Measurements from ENCODE around the gene ABCC4. TPM values are rescaled to one million over a fixed set of nuclear protein-coding genes. Genes with fewer than 3 reads are reported as not detected.
"Not testable (repeated sequence)": the region's sequence is repeated elsewhere in the genome, so short reads cannot be mapped to it uniquely, and the experiment has no call there.

Gene ABCC4
- total RNA-seq, 1 experiment from 2014 or later: 26.3 TPM

GRCh38 chr13:95275322-95276036 lies 25.8 kb downstream of the ABCC4 start:
- DNase-seq (ENCODE audit: low read depth, low spot score) (no peak), ATAC-seq (no peak)
- Histone ChIP-seq H3K27ac (ENCODE audit: low read depth, low read length) (no peak overlapping the region), H2AFZ (ENCODE audit: low read depth, low read length, poor library complexity, severe bottlenecking) (no peak overlapping the region), H3K4me2 (ENCODE audit: low read length) (no peak overlapping the region), H3K27me3 (ENCODE audit: insufficient read depth, low read length) (no peaks in the 10 kb centered on the region), H3K36me3 (ENCODE audit: control insufficient read depth in 1 of 2, insufficient read depth in 2 of 2, low read length in 2 of 2) (no peaks in the 10 kb centered on the region), H3K4me3 (replicated peaks in 1 of 2; ENCODE audit: low read depth in 1 of 2, low read length in 2 of 2) (no peak overlapping the region), H3K9me3 (ENCODE audit: control insufficient read depth in 1 of 2, insufficient read depth in 1 of 2, low read depth in 1 of 2, low read length in 2 of 2) (no peaks in the 10 kb centered on the region), H3K9ac (ENCODE audit: low read length) (no peak overlapping the region), H3K4me1 (ENCODE audit: control insufficient read depth in 1 of 2, insufficient read depth in 2 of 2, low read length in 2 of 2) (peaks cover under 1 to 12% of the 10 kb centered on the region in 2 experiments; a peak in 3 of 4 replicates), H3K9me2 (ENCODE audit: insufficient read depth) (no peaks in the 10 kb centered on the region), H3K79me2 (ENCODE audit: insufficient read depth, low read length) (peaks cover 94% of the 10 kb centered on the region), H4K20me1 (ENCODE audit: insufficient read depth) (peaks cover 5% of the 10 kb centered on the region; the same call in 1 of the 2 replicates)
- intact Hi-C loops (cut with micrococcal nuclease): no loop called here
- no peak for TF ChIP-seq ZBTB33 (IDR thresholded peaks at IDR 0.05; ENCODE audit: extremely low read depth, insufficient replicate concordance, low read length)
- no TSS peak for BruUV-seq (replicated peaks)
- RAD21 ChIA-PET (ENCODE audit: low non-redundant PET in 1 of 2, low total read pairs in 2 of 2, uncharacterized antibody in 2 of 2, unreplicated experiment in 2 of 2): no interaction called here
- POLR2A ChIA-PET: no interaction called here
- CTCF ChIA-PET: interaction anchor here (1.6 kb wide), 1 partner anchor 21 kb away, joined by 6 read pairs; no protein-coding TSS in a partner anchor

DNA sequence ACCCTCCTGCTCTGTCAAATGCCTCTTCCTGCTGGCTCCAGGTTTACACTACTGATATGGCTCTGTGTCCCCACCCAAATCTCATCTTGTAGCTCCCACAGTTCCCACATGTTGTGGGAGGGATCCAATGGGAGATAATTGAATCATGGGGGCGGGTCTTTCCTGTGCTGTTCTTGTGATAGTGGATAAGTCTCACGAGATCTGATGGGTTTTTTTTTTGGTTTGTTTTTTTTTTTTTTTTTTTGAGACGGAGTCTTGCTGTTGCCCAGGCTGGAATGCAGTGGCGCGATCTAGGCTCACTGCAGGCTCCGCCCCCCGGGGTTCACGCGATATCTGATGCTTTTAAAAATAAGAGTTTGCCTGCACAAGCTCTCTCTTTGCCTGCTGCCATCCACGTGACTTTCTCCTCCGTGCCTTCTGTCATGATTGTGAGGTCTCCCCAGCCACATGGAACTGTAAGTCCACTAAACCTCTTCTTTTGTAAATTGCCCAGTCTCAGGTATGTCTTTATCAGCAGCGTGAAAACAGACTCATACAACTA lies 27.6 kb downstream of the ABCC4 start:
- CTCF ChIA-PET: interaction anchor here (1.0 kb wide), 1 partner anchor 560 kb away, joined by 3 read pairs; no protein-coding TSS in a partner anchor

GRCh38 chr13:95272076-95272475 lies 29.2 kb downstream of the ABCC4 start:
- BruUV-seq (replicated peaks); H3K27me3 ChIP-seq (ENCODE audit: insufficient read depth, low read length); H4K20me1 ChIP-seq (ENCODE audit: insufficient read depth); H3K4me2 ChIP-seq (ENCODE audit: low read length); H2AFZ ChIP-seq (ENCODE audit: low read depth, low read length, poor library complexity, severe bottlenecking); CTCF ChIA-PET; H3K4me3 ChIP-seq (replicated peaks in 1 of 2; ENCODE audit: low read depth in 1 of 2, low read length in 2 of 2); H3K9me2 ChIP-seq (ENCODE audit: insufficient read depth); DNase-seq (ENCODE audit: low read depth, low spot score); ATAC-seq; RAD21 ChIA-PET (ENCODE audit: low non-redundant PET in 1 of 2, low total read pairs in 2 of 2, uncharacterized antibody in 2 of 2, unreplicated experiment in 2 of 2); H3K27ac ChIP-seq (ENCODE audit: low read depth, low read length); H3K36me3 ChIP-seq (ENCODE audit: control insufficient read depth in 1 of 2, insufficient read depth in 2 of 2, low read length in 2 of 2); POLR2A ChIA-PET; H3K9me3 ChIP-seq (ENCODE audit: control insufficient read depth in 1 of 2, insufficient read depth in 1 of 2, low read depth in 1 of 2, low read length in 2 of 2); intact Hi-C loops (cut with micrococcal nuclease); H3K9ac ChIP-seq (ENCODE audit: low read length): not testable (repeated sequence)
- Histone ChIP-seq H3K79me2 (ENCODE audit: insufficient read depth, low read length) (peaks cover 82% of the 10 kb centered on the region), H3K4me1 (ENCODE audit: control insufficient read depth in 1 of 2, insufficient read depth in 2 of 2, low read length in 2 of 2) (peaks cover 6 to 17% of the 10 kb centered on the region in 2 experiments; a peak in 3 of 4 replicates)

More for the DNA sequence above, 27.6 kb downstream of the ABCC4 start:
- H3K4me2 ChIP-seq (ENCODE audit: low read length); H3K9me2 ChIP-seq (ENCODE audit: insufficient read depth); H3K4me3 ChIP-seq (replicated peaks in 1 of 2; ENCODE audit: low read depth in 1 of 2, low read length in 2 of 2); H4K20me1 ChIP-seq (ENCODE audit: insufficient read depth); H3K9me3 ChIP-seq (ENCODE audit: control insufficient read depth in 1 of 2, insufficient read depth in 1 of 2, low read depth in 1 of 2, low read length in 2 of 2); H3K27me3 ChIP-seq (ENCODE audit: insufficient read depth, low read length); intact Hi-C loops (cut with micrococcal nuclease); H2AFZ ChIP-seq (ENCODE audit: low read depth, low read length, poor library complexity, severe bottlenecking); H3K36me3 ChIP-seq (ENCODE audit: control insufficient read depth in 1 of 2, insufficient read depth in 2 of 2, low read length in 2 of 2); H3K9ac ChIP-seq (ENCODE audit: low read length); ATAC-seq; DNase-seq (ENCODE audit: low read depth, low spot score); BruUV-seq (replicated peaks); H3K4me1 ChIP-seq (ENCODE audit: control insufficient read depth in 1 of 2, insufficient read depth in 2 of 2, low read length in 2 of 2): not testable (repeated sequence)
- peaks cover 83% of the 10 kb centered on the region for H3K79me2 ChIP-seq (ENCODE audit: insufficient read depth, low read length)
- POLR2A ChIA-PET: interaction anchor here (0.6 kb wide), 1 partner anchor 125 kb away, joined by 3 read pairs; no protein-coding TSS in a partner anchor
- H3K27ac ChIP-seq (ENCODE audit: low read depth, low read length): 0 out of 2 replicates have a peak overlapping the region, but pooled peaks have one; percentile 15
- RAD21 ChIA-PET (ENCODE audit: low non-redundant PET in 1 of 2, low total read pairs in 2 of 2, uncharacterized antibody in 2 of 2, unreplicated experiment in 2 of 2): interaction anchor here in 1 of 2 experiments (0.7 kb wide), 1 partner anchor 571 kb away, joined by 3 read pairs; no protein-coding TSS in a partner anchor
